HG03460 (cell line): Measurements from ENCODE around the gene KIAA1217.
A peak's percentile ranks its signal among the peaks of the same experiment; 100 is the strongest.

Experiments used
- ATAC-seq: cut with Tn5 transposase; IDR thresholded peaks from one replicate; pipeline ENCODE4 v1.9.1; 2021; ENCODE audit not compliant: unreplicated experiment

KIAA1217 gene, protein sequence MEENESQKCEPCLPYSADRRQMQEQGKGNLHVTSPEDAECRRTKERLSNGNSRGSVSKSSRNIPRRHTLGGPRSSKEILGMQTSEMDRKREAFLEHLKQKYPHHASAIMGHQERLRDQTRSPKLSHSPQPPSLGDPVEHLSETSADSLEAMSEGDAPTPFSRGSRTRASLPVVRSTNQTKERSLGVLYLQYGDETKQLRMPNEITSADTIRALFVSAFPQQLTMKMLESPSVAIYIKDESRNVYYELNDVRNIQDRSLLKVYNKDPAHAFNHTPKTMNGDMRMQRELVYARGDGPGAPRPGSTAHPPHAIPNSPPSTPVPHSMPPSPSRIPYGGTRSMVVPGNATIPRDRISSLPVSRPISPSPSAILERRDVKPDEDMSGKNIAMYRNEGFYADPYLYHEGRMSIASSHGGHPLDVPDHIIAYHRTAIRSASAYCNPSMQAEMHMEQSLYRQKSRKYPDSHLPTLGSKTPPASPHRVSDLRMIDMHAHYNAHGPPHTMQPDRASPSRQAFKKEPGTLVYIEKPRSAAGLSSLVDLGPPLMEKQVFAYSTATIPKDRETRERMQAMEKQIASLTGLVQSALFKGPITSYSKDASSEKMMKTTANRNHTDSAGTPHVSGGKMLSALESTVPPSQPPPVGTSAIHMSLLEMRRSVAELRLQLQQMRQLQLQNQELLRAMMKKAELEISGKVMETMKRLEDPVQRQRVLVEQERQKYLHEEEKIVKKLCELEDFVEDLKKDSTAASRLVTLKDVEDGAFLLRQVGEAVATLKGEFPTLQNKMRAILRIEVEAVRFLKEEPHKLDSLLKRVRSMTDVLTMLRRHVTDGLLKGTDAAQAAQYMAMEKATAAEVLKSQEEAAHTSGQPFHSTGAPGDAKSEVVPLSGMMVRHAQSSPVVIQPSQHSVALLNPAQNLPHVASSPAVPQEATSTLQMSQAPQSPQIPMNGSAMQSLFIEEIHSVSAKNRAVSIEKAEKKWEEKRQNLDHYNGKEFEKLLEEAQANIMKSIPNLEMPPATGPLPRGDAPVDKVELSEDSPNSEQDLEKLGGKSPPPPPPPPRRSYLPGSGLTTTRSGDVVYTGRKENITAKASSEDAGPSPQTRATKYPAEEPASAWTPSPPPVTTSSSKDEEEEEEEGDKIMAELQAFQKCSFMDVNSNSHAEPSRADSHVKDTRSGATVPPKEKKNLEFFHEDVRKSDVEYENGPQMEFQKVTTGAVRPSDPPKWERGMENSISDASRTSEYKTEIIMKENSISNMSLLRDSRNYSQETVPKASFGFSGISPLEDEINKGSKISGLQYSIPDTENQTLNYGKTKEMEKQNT (N-terminal part only)

GRCh38 chr10:24208661-24209431 is at the start of gene KIAA1217:
Gene KIAA1217, plus strand, starts transcription at chr10:24209138. Its CDS starts 56 bp downstream, at chr10:24209194.
- ATAC-seq, result peak; percentile 30

- ATAC-seq, result no peak
Observed at GRCh38 chr10:24162206-24162985, 46.5 kb upstream of the KIAA1217 start.

DNA sequence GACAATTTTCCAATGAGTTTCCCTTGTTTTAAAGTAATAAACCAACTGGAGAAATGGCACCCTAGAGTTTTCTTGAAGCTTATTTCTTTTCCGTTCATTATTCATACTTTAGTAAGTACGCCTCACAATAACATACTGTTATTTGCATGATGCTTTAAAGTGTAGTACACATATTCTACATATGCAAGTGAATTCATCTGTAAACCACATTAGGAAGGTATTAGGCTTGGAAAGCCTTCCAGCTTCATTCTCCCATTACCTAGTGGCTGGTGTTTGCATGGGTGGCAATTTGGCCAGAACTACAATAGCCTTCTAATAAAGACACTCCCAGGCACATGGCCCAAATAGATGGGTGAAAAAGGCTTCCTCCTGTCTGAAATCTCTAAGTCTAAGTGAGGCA is 45.5 kb upstream of the KIAA1217 start:
- no peak for ATAC-seq

DNA sequence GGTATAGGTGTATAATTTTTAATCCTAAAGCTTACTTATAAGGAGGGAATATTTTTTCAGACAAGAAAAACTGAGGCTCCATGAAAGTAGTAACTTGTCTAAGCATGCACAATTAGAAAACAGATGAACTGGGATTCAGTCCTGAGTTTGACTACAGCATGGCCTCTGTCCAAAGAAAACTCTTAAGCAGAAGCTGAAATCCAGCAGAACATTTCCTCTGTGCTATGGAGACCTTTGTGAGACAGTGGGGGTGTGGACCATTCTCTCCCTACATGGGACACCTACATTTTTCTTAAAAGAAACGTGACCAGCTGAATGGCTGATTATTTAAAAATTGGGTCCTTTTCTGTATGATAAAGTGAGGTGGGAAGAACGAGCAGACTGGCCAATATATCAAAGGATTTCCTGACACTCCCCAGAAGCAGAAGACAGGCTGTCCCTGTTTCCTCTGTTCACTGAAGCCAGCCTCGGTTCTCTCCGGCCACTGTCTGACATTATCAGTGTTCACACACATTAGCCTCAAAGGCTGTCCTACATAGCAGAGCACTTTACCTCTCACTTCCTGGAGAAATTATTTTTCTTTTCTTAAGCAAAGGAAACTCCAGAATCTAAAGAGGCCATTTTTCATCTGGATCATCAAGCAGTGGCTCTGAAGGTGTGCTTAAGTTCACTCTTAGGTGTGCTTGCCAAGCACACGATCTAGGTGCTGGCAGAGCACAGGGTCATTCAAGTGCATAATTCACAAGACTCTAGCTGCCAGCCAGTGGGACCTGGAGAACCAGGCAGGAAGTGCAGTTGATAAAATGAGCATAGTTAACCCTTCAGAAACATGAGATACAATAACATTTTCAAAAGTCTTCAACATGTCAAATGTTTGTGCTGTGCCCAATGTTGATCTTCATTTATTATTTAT is 40.4 kb upstream of the KIAA1217 start:
- no peak for ATAC-seq

- ATAC-seq, result no peak
Observed at GRCh38 chr10:24170199-24170598, 38.7 kb upstream of the KIAA1217 start.

DNA sequence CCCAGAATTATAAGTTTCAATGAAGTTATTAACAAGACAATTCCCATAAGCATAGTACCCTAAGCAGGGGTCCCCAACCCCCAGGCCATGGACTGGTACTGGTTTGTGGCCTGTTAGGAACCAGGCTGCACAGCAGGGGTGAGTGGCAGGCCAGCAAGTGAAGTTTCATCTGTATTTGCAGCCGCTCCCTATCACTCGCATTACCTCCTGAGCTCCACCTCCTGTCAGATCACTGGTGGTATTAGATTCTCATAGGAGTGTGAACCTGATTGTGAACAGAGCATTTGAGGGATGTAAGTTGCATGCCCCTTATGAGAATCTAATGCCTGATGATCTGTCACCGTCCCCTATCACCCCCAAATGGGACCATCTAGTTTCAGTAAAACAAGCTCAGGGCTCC is 36.0 kb upstream of the KIAA1217 start:
- ATAC-seq, result no peak

DNA sequence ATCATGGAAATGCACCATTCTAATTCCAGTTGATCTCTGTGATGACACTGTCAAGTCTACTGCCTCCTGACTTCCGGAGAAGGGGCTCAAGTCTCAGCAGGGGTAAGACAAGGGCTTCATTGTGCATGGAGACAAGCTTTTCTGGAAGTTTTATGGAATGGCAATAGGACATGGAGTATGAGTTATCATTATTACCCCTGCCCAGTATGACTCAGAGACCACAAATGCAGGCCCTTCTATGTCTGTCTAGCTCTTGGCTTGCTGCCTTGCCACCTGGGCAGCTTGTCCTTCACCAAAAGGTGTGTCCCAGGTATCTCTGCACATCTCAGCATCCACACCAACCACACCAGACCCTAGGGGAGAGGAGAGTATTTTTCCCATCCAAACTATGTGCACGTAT is 34.9 kb upstream of the KIAA1217 start:
- ATAC-seq, result no peak

- ATAC-seq, result no peak
Observed at GRCh38 chr10:24176658-24177057, 32.3 kb upstream of the KIAA1217 start.

DNA sequence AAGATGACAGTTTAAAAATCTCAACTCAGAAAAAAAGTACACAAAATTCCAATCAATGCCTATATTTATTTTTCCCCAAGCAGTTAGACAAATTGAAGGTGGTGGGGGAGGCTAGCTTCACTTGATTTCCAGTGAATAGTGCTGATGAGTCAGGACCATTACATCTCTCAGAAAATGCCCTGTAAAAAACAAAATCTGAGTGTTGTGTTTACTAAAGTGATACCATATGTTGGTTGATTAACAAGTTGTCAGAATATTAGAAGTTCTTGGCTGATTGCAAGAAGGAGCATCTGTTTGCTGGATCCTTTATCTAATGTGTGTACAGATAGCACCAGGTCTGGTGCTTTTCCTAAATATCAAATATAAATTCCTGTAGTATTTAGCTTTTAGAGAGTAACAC is 31.3 kb upstream of the KIAA1217 start:
- ATAC-seq, result no peak

- no peak for ATAC-seq
Observed at GRCh38 chr10:24180891-24181290, 28.0 kb upstream of the KIAA1217 start.

- no peak for ATAC-seq
Observed at GRCh38 chr10:24184455-24184854, 24.5 kb upstream of the KIAA1217 start.

GRCh38 chr10:24193330-24193729 is 15.6 kb upstream of the KIAA1217 start:
- ATAC-seq, result no peak

DNA sequence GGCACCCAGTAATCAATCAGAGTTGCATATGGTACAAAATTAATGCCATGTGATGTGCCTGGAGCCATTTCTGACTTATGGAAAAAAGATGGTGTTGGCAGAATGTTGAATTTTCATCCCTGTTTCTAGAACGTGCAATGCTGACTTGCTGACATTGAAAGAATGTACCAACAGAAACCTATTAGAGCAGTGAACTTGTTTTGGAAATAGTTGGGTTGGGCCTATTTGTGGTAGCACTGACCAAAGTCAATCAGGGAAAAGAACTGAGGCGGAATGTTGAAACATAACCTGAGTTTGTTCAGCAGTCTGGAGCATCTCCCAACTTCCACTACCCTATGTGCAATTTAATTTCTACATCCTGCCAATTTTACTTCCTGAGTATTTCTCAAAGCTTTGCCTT is 11.7 kb upstream of the KIAA1217 start:
- ATAC-seq, result no peak

- no peak for ATAC-seq
Observed at GRCh38 chr10:24201503-24202180, 7.3 kb upstream of the KIAA1217 start.

GRCh38 chr10:24202181-24202570 is 6.8 kb upstream of the KIAA1217 start:
- ATAC-seq, result no peak

GRCh38 chr10:24205821-24206220 is 3.1 kb upstream of the KIAA1217 start:
- no peak for ATAC-seq

DNA sequence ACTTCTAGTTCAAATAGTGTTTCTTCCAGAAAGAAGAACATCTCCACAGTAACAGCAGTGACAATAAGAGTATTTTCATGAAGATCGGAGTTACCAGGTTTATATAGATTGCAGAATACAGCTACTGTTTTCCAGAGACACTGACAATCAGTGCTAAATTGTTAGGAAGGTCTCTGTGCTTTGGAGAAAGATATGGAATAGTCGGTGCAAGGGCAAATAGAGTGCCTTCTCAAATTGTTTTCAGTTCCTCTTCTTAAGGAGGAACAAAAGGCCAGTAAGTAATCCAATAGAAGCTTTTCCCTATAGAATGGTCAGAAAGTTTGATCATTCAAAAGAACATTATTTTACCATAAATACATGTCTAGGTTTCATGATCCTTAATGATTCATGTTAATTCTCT is 2.6 kb upstream of the KIAA1217 start:
- no peak for ATAC-seq

DNA sequence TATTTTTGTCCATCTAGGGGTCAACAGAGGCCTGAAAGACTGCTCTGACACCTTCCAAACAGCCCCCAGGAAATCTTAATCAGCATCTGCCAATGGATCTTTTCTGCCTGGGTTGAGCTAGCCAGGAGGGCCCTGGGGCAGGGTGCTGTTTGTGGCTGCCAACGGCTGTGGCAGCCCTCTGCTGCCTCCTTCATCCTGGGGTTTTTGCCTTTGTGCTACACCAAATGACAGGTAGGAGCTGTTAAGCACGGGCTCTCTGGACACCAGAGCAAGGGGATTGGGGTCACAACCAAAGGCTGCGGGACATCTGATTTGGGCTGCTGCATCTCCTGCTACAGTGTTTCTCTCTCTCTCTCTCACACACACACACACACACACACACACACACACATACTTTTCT is 2.0 kb upstream of the KIAA1217 start:
- no peak for ATAC-seq
